Glutamatergic neuron (in vitro differentiated cells): Measurements from ENCODE around the gene NR6A1. TPM values are rescaled to one million over a fixed set of nuclear protein-coding genes. Genes with fewer than 3 reads are reported as not detected.
A peak's percentile ranks its signal among the peaks of the same experiment; 100 is the strongest.

Experiments
- DNase-seq: peaks from one replicate; pipeline ENCODE4 v3.0.0; 2022
- H3K27ac Mint-ChIP-seq: one replicate; pipeline ENCODE4 v1.8.0; 2020; ENCODE audit warnings: mild to moderate bottlenecking, mixed read lengths, inconsistent platforms; ENCODE audit not compliant: unreplicated experiment
- H3K27me3 Mint-ChIP-seq: one replicate; pipeline ENCODE4 v1.8.0; 2020; ENCODE audit warnings: mild to moderate bottlenecking, moderate library complexity, mixed read lengths, inconsistent platforms; ENCODE audit not compliant: unreplicated experiment
- H3K36me3 Mint-ChIP-seq: one replicate; pipeline ENCODE4 v1.8.0; 2020; ENCODE audit warnings: mild to moderate bottlenecking, mixed read lengths, inconsistent platforms; ENCODE audit not compliant: unreplicated experiment
- H3K4me1 Mint-ChIP-seq: one replicate; pipeline ENCODE4 v1.8.0; 2020; ENCODE audit warnings: mild to moderate bottlenecking, low read depth, mixed read lengths, inconsistent platforms; ENCODE audit not compliant: unreplicated experiment
- H3K4me3 Mint-ChIP-seq: one replicate; pipeline ENCODE4 v1.8.0; 2020; ENCODE audit warnings: mild to moderate bottlenecking, mixed read lengths, inconsistent platforms; ENCODE audit not compliant: unreplicated experiment
- H3K9me3 Mint-ChIP-seq: one replicate; pipeline ENCODE4 v1.8.0; 2020; ENCODE audit warnings: mild to moderate bottlenecking, moderate library complexity, mixed read lengths, inconsistent platforms; ENCODE audit not compliant: unreplicated experiment
- CTCF ChIP-seq: fragments of 200-600 bp; sonication (generic); IDR thresholded peaks from one replicate; pipeline ENCODE4 v1.5.0; 2021; ENCODE audit not compliant: partially characterized antibody, unreplicated experiment
- total RNA-seq: library from RNA; stranded (reverse); fragmentation: NEBNext Ultra II Directional; extraction: Animal tissue kit (Norgen Biotek cat#: 25700); gene quantifications from one replicate; pipeline ENCODE4 v1.2.1, GENCODE V29; 2021; ENCODE audit not compliant: unreplicated experiment

NR6A1 gene
- total RNA-seq, 1 donor from 2014 or later: 51.0 TPM

GRCh38 chr9:124487260-124488182 is 283.6 kb downstream of the NR6A1 start:
- Mint-ChIP-seq H3K4me3 (no peak overlapping the region), H3K4me1 (peaks cover 2% of the 10 kb centered on the region), H3K27ac (no peak overlapping the region), H3K9me3 (peaks cover 3% of the 10 kb centered on the region), H3K27me3 (peaks cover 17% of the 10 kb centered on the region), H3K36me3 (no peaks in the 10 kb centered on the region)
- no peak for DNase-seq
- no peak for TF ChIP-seq CTCF

GRCh38 chr9:124486778-124487259 is 284.3 kb downstream of the NR6A1 start:
- peaks cover 2% of the 10 kb centered on the region for H3K4me1 Mint-ChIP-seq
- TF ChIP-seq CTCF: no peak
- peaks cover 14% of the 10 kb centered on the region for H3K27me3 Mint-ChIP-seq

GRCh38 chr9:124485936-124486335 is 285.2 kb downstream of the NR6A1 start:
- no peak for DNase-seq
- H3K4me3 Mint-ChIP-seq: no peak overlapping the region
- TF ChIP-seq CTCF: no peak
- peaks cover 14% of the 10 kb centered on the region for H3K27me3 Mint-ChIP-seq
- H3K4me1 Mint-ChIP-seq: peaks cover 2% of the 10 kb centered on the region
- no peaks in the 10 kb centered on the region for H3K36me3 Mint-ChIP-seq
- H3K27ac Mint-ChIP-seq: no peak overlapping the region
- peaks cover 3% of the 10 kb centered on the region for H3K9me3 Mint-ChIP-seq

More at GRCh38 chr9:124486778-124487259, 284.3 kb downstream of the NR6A1 start:
- H3K36me3 Mint-ChIP-seq: no peaks in the 10 kb centered on the region
- DNase-seq: no peak
- H3K27ac Mint-ChIP-seq: no peak overlapping the region
- H3K4me3 Mint-ChIP-seq: no peak overlapping the region
- peaks cover 3% of the 10 kb centered on the region for H3K9me3 Mint-ChIP-seq

GRCh38 chr9:124485201-124485600 is 285.9 kb downstream of the NR6A1 start:
- Mint-ChIP-seq H3K4me1 (peaks cover 2% of the 10 kb centered on the region), H3K27ac (no peak overlapping the region), H3K9me3 (peaks cover 3% of the 10 kb centered on the region), H3K27me3 (peaks cover 12% of the 10 kb centered on the region), H3K4me3 (no peak overlapping the region), H3K36me3 (no peaks in the 10 kb centered on the region)
- TF ChIP-seq CTCF: no peak
- DNase-seq: no peak

- DNase-seq: no peak
- Mint-ChIP-seq H3K4me1 (peaks cover 2% of the 10 kb centered on the region), H3K9me3 (peaks cover 5% of the 10 kb centered on the region), H3K4me3 (no peak overlapping the region), H3K27me3 (peaks cover 11% of the 10 kb centered on the region), H3K27ac (peak overlapping the region; percentile 11), H3K36me3 (no peaks in the 10 kb centered on the region)
- no peak for TF ChIP-seq CTCF
Measured at GRCh38 chr9:124483481-124483880, 287.6 kb downstream of the NR6A1 start.
